HepG2 (cell line): ENCODE data around the gene LRRC8D. TPM values are rescaled to one million over a fixed set of nuclear protein-coding genes. Genes with fewer than 3 reads are reported as not detected.

Source experiments
- ARID4A ChIP-seq: sonication (generic); formaldehyde crosslinking; IDR thresholded peaks from 2 replicates; pipeline ENCODE4 v1.5.0; 2020; ENCODE audit warnings: mild to moderate bottlenecking, missing genetic modification reagents, borderline replicate concordance
- BORCS8-MEF2B ChIP-seq: sonication (generic); formaldehyde crosslinking; IDR thresholded peaks from 2 replicates; pipeline ENCODE4 v1.8.0; 2022; ENCODE audit warnings: mild to moderate bottlenecking, missing genetic modification reagents
- FOXK2 ChIP-seq: fragments of 450-650 bp; IDR thresholded peaks from 2 replicates; pipeline ENCODE4 v1.6.1; 2016
- HNF4A ChIP-seq: sonication (generic); formaldehyde crosslinking; IDR thresholded peaks from 2 replicates; pipeline ENCODE4 v1.4.0; 2020; ENCODE audit warnings: missing genetic modification reagents
- IKZF1 ChIP-seq: fragments of 450-650 bp; IDR thresholded peaks from 2 replicates; pipeline ENCODE4 v1.7.1; 2016
- KLF13 ChIP-seq: sonication (generic); formaldehyde crosslinking; IDR thresholded peaks from 2 replicates; pipeline ENCODE4 v1.4.0; 2020; ENCODE audit warnings: mild to moderate bottlenecking, missing genetic modification reagents
- MLXIP ChIP-seq: sonication (generic); formaldehyde crosslinking; IDR thresholded peaks from 2 replicates; pipeline ENCODE4 v1.9.0; 2021; ENCODE audit warnings: missing genetic modification reagents, borderline replicate concordance
- NCOA2 ChIP-seq: sonication (generic); formaldehyde crosslinking; IDR thresholded peaks from 2 replicates; pipeline ENCODE4 v1.8.0; 2022; ENCODE audit warnings: inconsistent platforms
- NFRKB ChIP-seq: fragments of 450-650 bp; IDR thresholded peaks from 2 replicates; pipeline ENCODE4 v1.6.1; 2017
- NFYC ChIP-seq: IDR thresholded peaks from 2 replicates; pipeline ENCODE4 v1.6.1; 2016; ENCODE audit warnings: missing genetic modification reagents, missing compliant biosample characterization
- NKX3-1 ChIP-seq: sonication (generic); formaldehyde crosslinking; IDR thresholded peaks from 2 replicates; pipeline ENCODE4 v1.5.0; 2020; ENCODE audit warnings: missing genetic modification reagents
- NR3C1 ChIP-seq: sonication (generic); formaldehyde crosslinking; IDR thresholded peaks from 2 replicates; pipeline ENCODE4 v1.4.0; 2020; ENCODE audit warnings: missing genetic modification reagents
- PLRG1 ChIP-seq: fragments of 450-650 bp; conservative IDR thresholded peaks from 2 replicates; pipeline ENCODE4 v1.6.1; 2016
- SSRP1 ChIP-seq: IDR thresholded peaks from 2 replicates; pipeline ENCODE4 v1.6.1; 2016; ENCODE audit warnings: control low read depth
- TCF7L2 ChIP-seq: IDR thresholded peaks from 2 replicates; pipeline ENCODE4 v1.6.1; 2011; ENCODE audit warnings: mild to moderate bottlenecking, low read depth, low read length, moderate library complexity
- ZBTB33 ChIP-seq: sonication (generic); formaldehyde crosslinking; IDR thresholded peaks from 2 replicates; pipeline ENCODE4 v1.4.0; 2020; ENCODE audit warnings: missing genetic modification reagents
- ZBTB34 ChIP-seq: sonication (generic); formaldehyde crosslinking; IDR thresholded peaks from 2 replicates; pipeline ENCODE4 v1.8.0; 2022; ENCODE audit warnings: mild to moderate bottlenecking, missing genetic modification reagents
- ZFX ChIP-seq: sonication (generic); formaldehyde crosslinking; IDR thresholded peaks from 2 replicates; pipeline ENCODE4 v1.4.0; 2020; ENCODE audit warnings: mild to moderate bottlenecking, low read depth, missing genetic modification reagents, moderate library complexity
- ZNF263 ChIP-seq: sonication (generic); formaldehyde crosslinking; IDR thresholded peaks from 2 replicates; pipeline ENCODE4 v1.4.0; 2020; ENCODE audit warnings: missing genetic modification reagents
- ZNF274 ChIP-seq: sonication (generic); formaldehyde crosslinking; IDR thresholded peaks from 2 replicates; pipeline ENCODE4 v1.5.1; 2020; ENCODE audit warnings: mild to moderate bottlenecking, missing genetic modification reagents
- ZNF275 ChIP-seq: sonication (generic); formaldehyde crosslinking; IDR thresholded peaks from 2 replicates; pipeline ENCODE4 v1.8.0; 2022; ENCODE audit warnings: missing genetic modification reagents, mild to moderate bottlenecking, inconsistent platforms, borderline replicate concordance
- ZNF792 ChIP-seq: IDR thresholded peaks from 2 replicates; pipeline ENCODE4 v1.6.1; 2016
- polyA plus RNA-seq, 8 experiments: library from polyadenylated mRNA; depleted of rRNA in 3 of 8; stranded (reverse) in 7 of 8; unstranded in 1 of 8; fragments of >200 nt; fragmentation: Illumina TruSeq in 4 of 8; extraction: Trizol in 4 of 8; gene quantifications; 2 replicates each; pipeline versions ENCODE4 v1.2.1 to v1.2.3, GENCODE V29; 2011 to 2016; ENCODE audit warnings: low read depth in 4 of 8, missing spikeins in 1 of 8, mixed read lengths in 1 of 8; ENCODE audit not compliant: insufficient read depth in 1 of 8
- total RNA-seq, 5 experiments: library from RNA; depleted of rRNA; stranded (reverse); fragments of >200 nt; fragmentation: Illumina TruSeq; extraction: Trizol; gene quantifications; 2 replicates each; pipeline ENCODE4 v1.2.3, GENCODE V29; 2016; ENCODE audit warnings: low read depth in 1 of 5

Gene LRRC8D
- total and polyA plus RNA-seq, 2 of the 13 experiments (the other 11 are each of a cell fraction or from before 2014, with no cell fraction given), result 29.9 to 45.5 TPM

GRCh38 chr1:89810880-89811279 is 10.0 kb upstream of the LRRC8D start (continued):
- TF ChIP-seq MLXIP (CRISPR knock-in tag), result no peak
- no peak for TF ChIP-seq FOXK2
- TF ChIP-seq TCF7L2, result no peak
- no peak for TF ChIP-seq NFRKB
- TF ChIP-seq SSRP1 (CRISPR knock-in tag), result no peak
- no peak for TF ChIP-seq IKZF1
- no peak for TF ChIP-seq ZBTB34
- TF ChIP-seq ZFX (CRISPR knock-in tag), result no peak
- TF ChIP-seq ZBTB33, result peak; percentile 89
- TF ChIP-seq ZNF263 (CRISPR knock-in tag), result no peak
- TF ChIP-seq NKX3-1 (CRISPR knock-in tag), result no peak
- TF ChIP-seq ARID4A (CRISPR knock-in tag), result peak; percentile 24; the same call in 1 of the 2 replicates
- peak; percentile 75 for TF ChIP-seq NCOA2 (CRISPR knock-in tag)
- no peak for TF ChIP-seq BORCS8-MEF2B (CRISPR knock-in tag)
- TF ChIP-seq ZNF792 (CRISPR knock-in tag), result peak; percentile 75
- no peak for TF ChIP-seq KLF13 (CRISPR knock-in tag)
- no peak for TF ChIP-seq NR3C1 (CRISPR knock-in tag)
- TF ChIP-seq NFYC, result no peak
- TF ChIP-seq ZNF275 (CRISPR knock-in tag), result no peak
- 0 out of 2 replicates have a peak, but pooled peaks have one; percentile 13 for TF ChIP-seq HNF4A
- no peak for TF ChIP-seq PLRG1
- no peak for TF ChIP-seq ZNF274 (CRISPR knock-in tag)
